Measurements from ENCODE around the gene DNAL1. TPM values are rescaled to one million over a fixed set of nuclear protein-coding genes. Genes with fewer than 3 reads are reported as not detected.
A peak's percentile ranks its signal among the peaks of the same experiment; 100 is the strongest.

Gene DNAL1
- total and polyA plus RNA-seq, 2 of the 13 experiments (the other 11 are each of a cell fraction or from before 2014, with no cell fraction given), result 1.4 to 13.3 TPM

DNA sequence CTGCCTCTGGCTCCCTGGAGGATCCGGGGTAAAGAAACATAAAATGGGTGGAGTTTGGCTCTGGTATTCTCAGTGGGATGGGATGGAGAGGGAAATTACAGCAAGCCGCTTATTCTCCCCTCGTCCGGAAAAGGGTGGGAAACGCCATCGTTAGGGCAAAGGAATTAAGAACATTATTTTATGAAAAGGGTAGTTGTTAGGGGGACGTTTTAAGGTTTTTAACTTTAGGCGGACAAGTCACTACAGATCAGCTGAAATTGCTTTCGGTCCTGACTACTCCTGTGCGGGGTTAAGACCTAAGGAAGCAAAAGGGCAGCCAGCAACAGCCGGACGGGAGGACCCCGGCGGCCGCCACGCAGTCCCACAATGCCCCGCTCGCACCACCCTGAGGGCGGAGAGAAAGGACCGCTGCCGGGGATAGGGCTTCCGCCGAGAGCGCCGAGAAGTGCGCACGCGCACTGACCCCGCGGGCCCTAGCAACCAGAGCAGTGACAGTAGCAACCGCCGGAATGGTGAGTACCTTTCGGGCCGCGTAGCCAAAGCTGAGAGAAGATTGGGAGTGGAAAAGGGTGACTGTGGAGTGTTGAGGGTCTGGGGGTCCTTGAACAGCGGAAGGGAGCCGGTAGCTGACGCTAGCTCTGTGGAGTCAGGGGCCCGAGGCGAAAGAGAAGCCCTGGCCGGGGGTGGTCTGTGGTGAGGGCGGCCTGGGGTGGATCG, at the start of gene DNAL1 (continued):
- peak; percentile 46; the same call in 1 of the 2 replicates for TF ChIP-seq SOX5 (CRISPR knock-in tag; IDR thresholded peaks at IDR 0.05; ENCODE audit: borderline replicate concordance)
- TF ChIP-seq SETDB1 (CRISPR knock-in tag; IDR thresholded peaks at IDR 0.05; ENCODE audit: borderline replicate concordance), result no peak
- TF ChIP-seq ZNF615 (CRISPR knock-in tag; IDR thresholded peaks at IDR 0.05; ENCODE audit: borderline replicate concordance), result no peak; the same call in 1 of the 2 replicates
- no peak for TF ChIP-seq SP1 (IDR thresholded peaks at IDR 0.05)
- TF ChIP-seq SP1 (CRISPR knock-in tag; IDR thresholded peaks at IDR 0.05), result 0 out of 2 replicates have a peak, but pooled peaks have one; percentile 20
- TF ChIP-seq, protein P1, sequence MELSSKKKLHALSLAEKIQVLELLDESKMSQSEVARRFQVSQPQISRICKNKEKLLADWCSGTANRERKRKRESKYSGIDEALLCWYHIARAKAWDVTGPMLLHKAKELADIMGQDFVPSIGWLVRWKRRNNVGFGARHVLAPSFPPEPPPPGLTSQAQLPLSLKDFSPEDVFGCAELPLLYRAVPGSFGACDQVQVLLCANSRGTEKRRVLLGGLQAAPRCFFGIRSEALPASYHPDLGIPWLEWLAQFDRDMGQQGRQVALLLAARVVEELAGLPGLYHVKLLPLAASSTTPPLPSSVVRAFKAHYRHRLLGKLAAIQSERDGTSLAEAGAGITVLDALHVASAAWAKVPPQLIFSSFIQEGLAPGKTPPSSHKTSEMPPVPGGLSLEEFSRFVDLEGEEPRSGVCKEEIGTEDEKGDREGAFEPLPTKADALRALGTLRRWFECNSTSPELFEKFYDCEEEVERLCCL (CRISPR knock-in tag; IDR thresholded peaks at IDR 0.05; ENCODE audit: borderline replicate concordance), result no peak
- TF ChIP-seq ATAD3A (CRISPR knock-in tag; IDR thresholded peaks at IDR 0.05), result no peak
- TF ChIP-seq, protein P2, sequence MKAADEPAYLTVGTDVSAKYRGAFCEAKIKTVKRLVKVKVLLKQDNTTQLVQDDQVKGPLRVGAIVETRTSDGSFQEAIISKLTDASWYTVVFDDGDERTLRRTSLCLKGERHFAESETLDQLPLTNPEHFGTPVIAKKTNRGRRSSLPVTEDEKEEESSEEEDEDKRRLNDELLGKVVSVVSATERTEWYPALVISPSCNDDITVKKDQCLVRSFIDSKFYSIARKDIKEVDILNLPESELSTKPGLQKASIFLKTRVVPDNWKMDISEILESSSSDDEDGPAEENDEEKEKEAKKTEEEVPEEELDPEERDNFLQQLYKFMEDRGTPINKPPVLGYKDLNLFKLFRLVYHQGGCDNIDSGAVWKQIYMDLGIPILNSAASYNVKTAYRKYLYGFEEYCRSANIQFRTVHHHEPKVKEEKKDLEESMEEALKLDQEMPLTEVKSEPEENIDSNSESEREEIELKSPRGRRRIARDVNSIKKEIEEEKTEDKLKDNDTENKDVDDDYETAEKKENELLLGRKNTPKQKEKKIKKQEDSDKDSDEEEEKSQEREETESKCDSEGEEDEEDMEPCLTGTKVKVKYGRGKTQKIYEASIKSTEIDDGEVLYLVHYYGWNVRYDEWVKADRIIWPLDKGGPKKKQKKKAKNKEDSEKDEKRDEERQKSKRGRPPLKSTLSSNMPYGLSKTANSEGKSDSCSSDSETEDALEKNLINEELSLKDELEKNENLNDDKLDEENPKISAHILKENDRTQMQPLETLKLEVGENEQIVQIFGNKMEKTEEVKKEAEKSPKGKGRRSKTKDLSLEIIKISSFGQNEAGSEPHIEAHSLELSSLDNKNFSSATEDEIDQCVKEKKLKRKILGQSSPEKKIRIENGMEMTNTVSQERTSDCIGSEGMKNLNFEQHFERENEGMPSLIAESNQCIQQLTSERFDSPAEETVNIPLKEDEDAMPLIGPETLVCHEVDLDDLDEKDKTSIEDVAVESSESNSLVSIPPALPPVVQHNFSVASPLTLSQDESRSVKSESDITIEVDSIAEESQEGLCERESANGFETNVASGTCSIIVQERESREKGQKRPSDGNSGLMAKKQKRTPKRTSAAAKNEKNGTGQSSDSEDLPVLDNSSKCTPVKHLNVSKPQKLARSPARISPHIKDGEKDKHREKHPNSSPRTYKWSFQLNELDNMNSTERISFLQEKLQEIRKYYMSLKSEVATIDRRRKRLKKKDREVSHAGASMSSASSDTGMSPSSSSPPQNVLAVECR (CRISPR knock-in tag; IDR thresholded peaks at IDR 0.05; ENCODE audit: borderline replicate concordance), result peak; percentile 92
- TF ChIP-seq ZSCAN29 (CRISPR knock-in tag; conservative IDR thresholded peaks at IDR 0.05), result 0 out of 2 replicates have a peak, but pooled peaks have one; percentile 26
- no peak for TF ChIP-seq AGO2 (optimal IDR thresholded peaks at IDR 0.05; ENCODE audit: low read depth, low read length)
- TF ChIP-seq ZMAT5 (CRISPR knock-in tag; IDR thresholded peaks at IDR 0.05; ENCODE audit: borderline replicate concordance, low read depth), result no peak
- TF ChIP-seq DPF2 (CRISPR knock-in tag; IDR thresholded peaks at IDR 0.05; ENCODE audit: borderline replicate concordance, low read depth), result no peak
- TF ChIP-seq PRPF4 (IDR thresholded peaks at IDR 0.05; ENCODE audit: low read depth, low read length, poor library complexity, severe bottlenecking), result no peak
- no peak for TF ChIP-seq CHCHD3 (CRISPR knock-in tag; IDR thresholded peaks at IDR 0.05)
- TF ChIP-seq SAP130 (CRISPR knock-in tag; IDR thresholded peaks at IDR 0.05; ENCODE audit: low read depth), result peak; percentile 91
- TF ChIP-seq ZNF496 (CRISPR knock-in tag; IDR thresholded peaks at IDR 0.05; ENCODE audit: insufficient replicate concordance), result no peak
- TF ChIP-seq U2AF1 (optimal IDR thresholded peaks at IDR 0.05; ENCODE audit: low read depth, low read length), result no peak
- no peak for TF ChIP-seq PRDM4 (CRISPR knock-in tag; IDR thresholded peaks at IDR 0.05; ENCODE audit: borderline replicate concordance)
- no peak for TF ChIP-seq ZNF543 (CRISPR knock-in tag; IDR thresholded peaks at IDR 0.05)
- TF ChIP-seq ZNF576 (CRISPR knock-in tag; IDR thresholded peaks at IDR 0.05), result no peak
- TF ChIP-seq ZNF138 (CRISPR knock-in tag; IDR thresholded peaks at IDR 0.05; ENCODE audit: low read depth), result no peak

Measured in HepG2 (cell line).